Measurements from ENCODE around the gene SMIM5.

SMIM5 gene

DNA sequence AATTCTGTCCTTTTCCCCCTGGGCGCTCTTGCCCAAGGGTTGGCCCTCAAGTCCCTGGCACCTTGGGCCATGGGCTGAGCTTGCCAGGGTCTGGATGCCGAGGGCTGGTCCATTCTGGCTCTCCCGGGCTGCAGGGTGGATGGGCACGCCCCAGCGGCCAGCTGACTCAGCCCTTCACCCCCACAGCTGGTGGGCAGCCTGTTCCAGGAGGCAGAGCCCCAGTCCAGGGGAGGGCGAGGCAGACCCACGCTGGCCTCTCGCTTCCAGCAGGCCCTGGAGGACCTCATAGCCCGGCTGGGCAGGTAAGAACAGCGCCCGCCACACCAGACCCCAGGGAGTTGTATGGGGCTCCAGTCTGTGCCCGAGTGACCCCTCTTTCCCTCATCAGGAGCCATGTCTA is 30.6 kb upstream of the SMIM5 start:
- DNase-seq (ENCODE audit: low spot score) (no peak), FAIRE-seq (no peak)

DNA sequence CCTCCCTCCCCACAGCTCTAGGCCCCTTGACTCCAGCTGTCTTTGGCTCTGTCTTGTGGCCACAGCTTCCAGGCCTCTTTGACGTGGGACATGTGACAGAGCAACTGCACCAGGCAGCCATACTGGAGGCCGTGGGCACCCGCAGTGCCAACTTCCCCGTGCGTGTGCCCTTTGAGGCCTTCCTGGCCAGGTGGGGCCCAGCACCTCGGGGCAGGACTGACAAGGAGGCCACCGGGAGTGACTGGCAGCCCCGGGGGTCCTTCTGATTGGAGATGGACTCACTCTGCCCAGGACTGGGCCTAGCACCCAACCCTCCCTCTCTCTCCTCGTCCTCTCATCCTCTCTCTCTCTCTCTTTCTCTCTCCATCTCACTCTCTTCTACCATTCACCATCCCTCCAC is 30.1 kb upstream of the SMIM5 start:
- no peak for FAIRE-seq
- no peak for DNase-seq (ENCODE audit: low spot score)

DNA sequence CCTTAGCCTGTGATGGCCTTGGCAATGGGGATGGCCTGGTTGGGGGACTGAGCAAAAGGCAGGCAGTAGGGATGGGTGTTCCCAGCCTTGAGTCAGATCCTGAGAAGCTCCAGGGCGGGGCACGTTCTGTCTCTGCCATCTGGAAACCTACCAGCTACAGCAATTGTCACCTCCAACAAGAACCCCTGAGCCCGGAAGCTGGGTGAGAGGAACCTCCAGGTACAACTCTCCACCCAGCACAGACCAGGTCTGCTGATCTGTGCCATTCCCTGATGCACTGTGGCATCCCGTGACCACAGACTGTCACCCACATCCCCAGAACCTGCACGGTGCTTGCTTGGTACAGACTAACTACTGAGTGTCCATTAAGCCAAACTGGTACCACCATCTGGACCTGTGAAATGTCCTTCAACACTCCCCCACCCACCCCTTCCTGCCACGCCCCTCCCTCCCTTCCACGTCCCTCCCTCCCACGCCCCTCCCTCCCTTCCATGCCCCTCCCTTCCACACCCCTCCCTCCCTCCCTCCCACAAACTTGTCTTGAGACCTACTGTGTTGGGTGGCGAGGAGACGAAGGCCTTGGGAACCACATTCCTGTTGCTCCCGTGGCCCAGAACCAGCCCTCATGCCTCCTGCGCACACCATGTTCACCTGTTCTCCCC is 29.1 kb upstream of the SMIM5 start:
- peak; percentile 20 for FAIRE-seq

DNA sequence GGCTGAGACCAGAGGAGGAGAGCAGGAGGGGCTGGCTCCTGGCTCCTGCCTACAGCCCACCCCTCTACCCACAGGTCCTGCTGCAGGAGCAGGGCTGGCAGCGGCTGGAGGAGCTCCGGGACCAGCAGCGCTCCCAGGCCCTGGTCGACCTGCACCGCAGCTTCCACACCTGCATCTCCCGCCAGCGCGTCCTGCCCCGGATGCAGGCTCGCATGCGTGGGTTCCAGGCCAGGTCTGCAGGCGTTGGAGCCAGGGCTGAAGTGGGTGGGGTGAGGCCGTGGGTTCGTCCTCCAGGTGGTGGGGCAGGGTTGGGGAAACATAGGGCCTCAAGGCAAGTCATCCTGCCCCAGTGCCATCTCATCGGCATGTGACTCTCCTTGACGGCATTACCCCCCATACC is 27.4 kb upstream of the SMIM5 start:
- no peak for DNase-seq (ENCODE audit: low spot score)
- FAIRE-seq, result no peak

More for the DNA sequence above, 29.1 kb upstream of the SMIM5 start:
- DNase-seq (ENCODE audit: low spot score), result no peak

DNA sequence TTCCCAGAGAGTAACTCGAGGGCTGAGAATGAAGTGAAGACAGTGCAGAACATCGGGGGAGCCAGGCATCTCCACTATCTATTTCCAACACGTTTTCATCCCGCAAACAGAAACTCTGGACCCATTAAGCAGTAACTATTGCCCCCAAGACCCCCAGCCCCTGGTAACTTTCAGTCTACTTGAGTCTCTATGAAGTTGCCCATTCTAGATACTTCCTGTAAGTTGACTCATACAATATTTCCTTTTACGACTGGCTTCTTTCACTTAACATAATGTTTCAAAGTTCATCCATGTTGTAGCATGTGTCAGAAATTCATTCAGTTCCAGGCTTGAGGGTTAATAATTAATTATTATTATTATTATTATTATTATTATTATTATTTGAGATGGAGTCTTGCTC is 26.1 kb upstream of the SMIM5 start:
- DNase-seq (ENCODE audit: low spot score) (no peak), FAIRE-seq (no peak)

DNA sequence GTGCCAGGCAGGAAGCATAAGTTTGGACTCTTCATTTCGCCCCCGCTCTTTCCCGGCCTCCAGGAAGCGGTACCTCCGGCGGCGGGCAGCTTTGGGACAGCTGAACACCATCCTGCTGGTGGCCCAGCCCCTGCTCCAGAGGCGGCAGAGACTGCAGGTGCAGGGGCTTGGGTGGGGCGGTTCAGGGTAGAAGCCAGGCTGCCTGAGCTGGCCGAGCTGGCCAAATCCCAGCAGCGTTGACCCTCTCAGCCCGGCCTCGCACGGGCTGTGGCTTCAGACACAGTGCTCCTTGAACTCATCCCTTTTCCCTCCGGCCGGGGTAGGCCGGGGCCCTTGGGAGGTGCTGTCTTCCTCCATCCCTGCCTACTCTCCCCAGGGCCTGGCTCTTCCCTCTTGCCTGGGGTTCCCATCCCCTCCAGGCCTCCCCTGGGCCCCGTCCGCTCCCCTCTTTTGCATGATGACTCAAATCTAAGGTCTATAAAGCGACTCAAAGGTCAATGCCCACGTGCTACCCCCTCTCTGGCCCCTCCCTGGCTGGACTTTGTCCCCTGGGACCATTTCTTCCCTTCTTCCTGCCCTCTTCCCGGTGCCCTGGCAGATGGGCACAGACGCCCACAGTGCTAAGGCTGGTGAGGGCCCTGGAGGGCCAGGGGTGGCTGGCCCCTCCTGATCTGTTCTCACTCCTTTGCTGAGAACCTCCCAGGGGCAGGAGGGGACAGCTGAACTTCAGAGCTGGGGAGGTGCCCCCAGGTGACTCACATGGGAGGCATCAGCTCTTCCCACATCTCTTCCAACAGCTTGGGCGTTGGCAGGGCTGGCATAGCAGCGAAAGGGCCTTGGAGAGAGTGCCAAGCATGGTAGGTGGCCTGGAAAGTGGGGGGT is 22.9 kb upstream of the SMIM5 start:
- FAIRE-seq (no peak), DNase-seq (ENCODE audit: low spot score) (peak; percentile 54)

DNA sequence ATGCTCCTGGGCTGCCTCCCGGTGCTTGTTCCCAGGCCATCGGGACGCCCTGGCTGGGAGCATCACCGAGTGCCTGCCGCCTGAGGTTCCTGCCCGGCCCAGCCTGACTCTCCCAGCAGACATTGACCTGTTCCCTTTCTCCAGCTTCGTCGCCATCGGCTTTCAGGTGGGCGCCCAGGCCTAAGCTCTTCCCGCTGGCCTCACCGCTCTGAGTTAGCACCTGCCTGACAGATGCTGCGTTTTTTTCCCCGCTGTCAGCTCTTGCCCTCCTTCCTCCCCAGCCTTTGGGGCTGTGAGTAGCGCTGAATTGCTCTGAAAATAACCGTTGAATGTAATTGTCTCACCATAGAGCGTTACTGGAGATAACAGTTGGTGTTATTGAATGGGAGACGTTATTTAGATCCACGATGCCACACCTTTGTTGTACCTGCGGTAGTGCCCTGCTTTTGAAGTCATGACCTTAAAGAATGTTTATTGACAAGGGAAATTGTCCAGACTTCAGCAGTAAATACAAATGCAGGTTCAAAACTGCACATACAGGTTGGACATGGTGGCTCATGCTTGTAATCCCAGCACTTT is 21.3 kb upstream of the SMIM5 start:
- DNase-seq (ENCODE audit: low spot score) (no peak), FAIRE-seq (no peak)

DNA sequence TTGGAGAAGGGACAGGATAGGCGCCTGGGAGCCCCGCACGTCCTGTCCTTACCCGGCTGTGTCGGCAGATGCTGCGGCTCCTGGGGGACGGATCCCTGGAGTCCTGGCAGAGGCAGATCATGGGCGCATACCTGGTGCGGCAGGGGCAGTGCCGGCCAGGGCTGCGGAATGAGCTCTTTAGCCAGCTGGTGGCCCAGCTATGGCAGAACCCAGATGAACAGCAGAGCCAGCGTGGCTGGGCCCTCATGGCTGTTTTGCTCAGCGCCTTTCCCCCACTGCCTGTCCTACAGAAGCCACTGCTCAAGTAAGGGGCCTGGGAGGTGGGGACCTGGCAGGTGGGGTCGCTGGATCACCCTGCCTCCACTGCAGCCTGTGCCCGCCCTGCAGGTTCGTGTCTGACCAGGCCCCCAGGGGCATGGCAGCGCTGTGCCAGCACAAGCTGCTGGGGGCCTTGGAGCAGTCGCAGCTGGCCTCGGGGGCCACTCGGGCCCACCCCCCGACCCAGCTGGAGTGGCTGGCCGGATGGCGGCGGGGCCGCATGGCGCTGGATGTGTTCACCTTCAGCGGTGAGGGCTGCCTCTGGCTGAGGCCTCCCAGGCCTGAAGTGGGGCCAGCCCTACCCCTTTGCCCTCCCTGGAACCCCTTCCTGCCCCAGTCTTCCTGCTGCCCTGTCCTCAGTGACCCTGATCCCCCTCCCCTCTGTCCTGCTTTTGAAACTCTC is 20.2 kb upstream of the SMIM5 start:
- FAIRE-seq (no peak), DNase-seq (ENCODE audit: low spot score) (no peak)

DNA sequence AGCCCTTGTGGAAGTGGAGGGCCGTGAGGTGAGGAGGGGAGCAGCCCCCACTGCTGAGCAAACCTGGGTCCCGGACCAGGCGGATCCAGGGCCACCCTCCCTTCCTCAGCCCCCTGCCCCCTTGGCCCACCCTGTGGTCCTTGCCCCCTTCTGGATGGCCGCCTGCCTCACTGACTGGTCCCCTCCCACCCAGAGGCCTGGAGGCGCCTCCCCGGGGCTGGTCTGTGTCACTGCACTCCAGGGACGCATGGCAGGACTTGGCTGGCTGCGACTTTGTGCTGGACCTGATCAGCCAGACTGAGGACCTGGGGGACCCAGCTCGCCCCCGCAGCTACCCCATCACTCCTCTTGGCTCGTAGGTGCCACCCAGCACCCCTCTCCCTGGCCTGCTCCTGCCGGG is 19.2 kb upstream of the SMIM5 start:
- FAIRE-seq, result no peak
- no peak for DNase-seq (ENCODE audit: low spot score)

DNA sequence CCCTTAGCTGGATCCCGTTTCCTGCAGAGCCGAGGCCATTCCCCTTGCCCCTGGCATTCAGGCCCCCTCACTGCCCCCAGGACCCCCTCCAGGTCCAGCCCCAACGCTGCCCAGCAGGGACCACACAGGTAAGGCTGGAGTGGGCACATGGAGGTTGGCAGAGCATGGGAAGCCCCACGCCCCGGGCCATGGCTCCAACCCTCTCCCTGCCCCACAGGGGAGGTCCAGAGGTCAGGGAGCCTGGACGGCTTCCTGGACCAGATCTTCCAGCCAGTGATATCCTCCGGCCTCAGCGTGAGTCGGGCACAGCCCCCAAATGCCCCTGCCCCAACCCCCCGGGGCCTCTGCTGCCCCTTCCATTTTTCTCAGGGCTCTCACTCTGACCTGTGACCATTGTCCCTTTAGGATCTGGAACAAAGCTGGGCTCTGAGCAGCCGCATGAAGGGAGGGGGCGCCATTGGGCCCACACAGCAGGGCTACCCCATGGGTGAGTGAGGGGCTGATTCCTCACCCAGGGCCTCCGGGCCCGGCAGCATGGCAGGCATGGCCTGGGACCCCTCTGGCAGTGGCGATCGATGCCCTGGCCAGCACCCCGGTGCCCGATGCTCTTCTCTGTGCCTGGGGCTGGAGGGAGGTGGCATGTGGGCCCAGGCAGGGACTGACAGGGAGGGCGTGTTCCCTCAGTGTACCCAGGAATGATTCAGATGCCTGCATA is 18.5 kb upstream of the SMIM5 start:
- FAIRE-seq (peak; percentile 53), DNase-seq (ENCODE audit: low spot score) (no peak)

DNA sequence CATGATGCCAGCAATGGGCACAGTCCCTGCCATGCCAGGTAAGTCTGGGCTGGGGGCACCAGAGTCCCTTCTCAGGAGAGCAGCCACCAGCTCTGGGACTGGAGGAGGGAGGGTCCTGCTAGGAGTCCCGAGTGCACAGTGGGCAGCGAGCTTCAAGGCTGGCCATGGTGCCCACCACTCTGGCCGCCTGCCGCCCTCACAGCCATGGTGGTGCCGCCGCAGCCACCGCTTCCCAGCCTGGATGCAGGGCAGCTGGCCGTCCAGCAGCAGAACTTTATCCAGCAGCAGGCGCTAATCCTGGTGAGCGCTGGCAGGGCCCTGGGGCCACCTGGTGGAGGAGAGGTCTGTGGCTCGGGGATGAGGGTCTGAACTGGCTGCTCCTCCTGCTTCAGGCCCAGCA is 17.9 kb upstream of the SMIM5 start:
- FAIRE-seq (peak; percentile 53), DNase-seq (ENCODE audit: low spot score) (no peak)

DNA sequence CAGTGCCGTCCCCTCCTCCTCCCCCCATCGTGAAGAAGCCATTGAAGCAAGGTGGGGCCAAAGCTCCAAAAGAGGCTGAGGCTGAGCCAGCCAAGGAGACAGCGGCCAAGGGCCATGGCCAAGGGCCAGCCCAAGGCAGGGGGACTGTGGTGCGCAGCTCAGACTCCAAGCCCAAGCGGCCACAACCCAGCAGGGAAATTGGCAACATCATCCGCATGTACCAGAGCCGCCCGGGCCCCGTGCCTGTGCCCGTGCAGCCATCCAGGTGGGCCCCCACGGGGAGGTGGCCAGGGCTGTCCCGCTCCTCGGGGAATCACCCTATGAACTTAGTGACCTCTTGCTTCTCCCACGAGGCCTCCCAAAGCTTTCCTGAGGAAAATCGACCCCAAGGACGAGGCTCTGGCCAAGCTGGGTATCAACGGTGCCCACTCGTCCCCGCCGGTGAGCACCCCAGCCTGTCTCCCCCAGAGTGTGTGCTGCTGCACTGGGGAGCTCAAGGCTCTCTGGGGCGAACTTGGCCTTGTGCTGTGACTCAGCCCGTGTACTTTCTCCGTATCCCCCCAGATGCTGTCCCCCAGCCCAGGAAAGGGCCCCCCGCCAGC is 16.6 kb upstream of the SMIM5 start:
- FAIRE-seq, result peak; percentile 63
- DNase-seq (ENCODE audit: low spot score), result no peak

DNA sequence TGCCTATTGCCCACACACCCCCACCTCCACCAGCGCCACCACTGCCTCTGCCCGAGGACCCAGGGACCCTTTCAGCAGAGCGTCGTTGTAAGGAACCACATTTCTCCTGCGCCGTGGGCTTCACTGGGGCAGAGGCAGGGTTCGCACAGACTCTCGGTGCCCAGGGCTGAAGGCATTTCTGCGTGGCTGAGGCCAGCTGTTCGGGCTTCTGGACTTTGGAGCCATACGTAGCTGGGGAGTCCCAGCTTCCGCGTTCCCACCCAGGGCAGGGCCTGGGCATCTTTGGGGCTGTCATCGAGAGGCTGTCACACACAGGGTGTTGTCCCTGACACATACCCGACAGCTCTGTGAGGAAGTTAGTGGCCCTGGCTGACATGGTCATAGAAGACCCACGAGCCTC is 16.0 kb upstream of the SMIM5 start:
- FAIRE-seq (no peak), DNase-seq (ENCODE audit: low spot score) (no peak)

DNA sequence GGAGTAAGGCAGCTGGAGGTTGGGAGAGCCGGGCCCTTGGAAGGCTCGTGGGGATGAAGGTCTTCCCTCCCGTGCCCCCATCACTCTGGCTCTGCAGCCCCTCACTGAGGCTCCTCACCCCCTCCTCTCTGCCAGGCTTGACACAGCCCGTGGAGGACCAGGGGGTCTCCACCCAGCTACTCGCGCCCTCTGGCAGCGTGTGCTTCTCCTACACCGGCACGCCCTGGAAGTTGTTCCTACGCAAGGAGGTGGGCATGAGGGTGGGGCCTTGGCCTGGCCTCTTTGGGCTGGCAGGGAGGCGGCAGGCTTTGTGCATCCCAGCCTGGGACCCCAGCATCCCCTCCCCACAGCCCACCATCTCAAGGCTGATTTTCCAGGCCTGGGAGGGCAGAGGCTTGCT is 15.6 kb upstream of the SMIM5 start:
- no peak for DNase-seq (ENCODE audit: low spot score)
- FAIRE-seq, result no peak

DNA sequence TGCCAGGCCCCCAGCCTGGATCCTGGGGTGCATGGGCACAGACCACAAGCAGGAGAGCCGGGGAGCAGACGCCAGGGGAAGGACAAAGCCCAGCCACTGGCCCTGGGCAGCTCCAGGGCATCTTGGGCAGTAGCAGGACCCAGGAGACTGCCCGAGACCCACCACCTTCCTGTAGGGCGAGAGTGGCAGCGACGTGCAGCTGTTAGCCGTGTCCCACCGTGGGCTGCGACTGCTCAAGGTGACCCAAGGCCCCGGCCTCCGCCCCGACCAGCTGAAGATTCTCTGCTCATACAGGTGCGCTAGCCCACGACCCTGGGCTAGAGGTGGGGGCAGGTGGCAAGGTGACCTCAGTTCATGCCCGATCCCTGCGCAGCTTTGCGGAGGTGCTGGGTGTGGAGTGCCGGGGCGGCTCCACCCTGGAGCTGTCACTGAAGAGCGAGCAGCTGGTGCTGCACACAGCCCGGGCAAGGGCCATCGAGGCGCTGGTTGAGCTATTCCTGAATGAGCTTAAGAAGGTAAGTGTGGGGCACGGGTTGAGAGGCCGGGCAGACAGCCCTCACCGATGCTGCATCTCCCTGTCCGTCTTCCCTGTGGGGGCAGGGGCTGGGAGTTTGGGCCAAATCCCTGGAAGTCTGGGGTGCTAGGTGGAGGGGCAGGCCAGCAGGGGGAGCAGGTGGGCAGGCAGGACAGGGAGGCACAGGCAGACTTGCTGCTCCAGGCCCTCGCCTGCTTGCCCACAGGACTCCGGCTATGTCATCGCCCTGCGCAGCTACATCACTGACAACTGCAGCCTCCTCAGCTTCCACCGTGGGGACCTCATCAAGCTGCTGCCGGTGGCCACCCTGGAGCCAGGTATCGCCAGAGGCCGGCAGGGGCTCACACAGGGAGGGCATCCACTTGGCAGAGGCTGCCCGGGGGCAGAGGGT is 13.5 kb upstream of the SMIM5 start:
- peak; percentile 40 for DNase-seq (ENCODE audit: low spot score)
- peak; percentile 52 for FAIRE-seq

DNA sequence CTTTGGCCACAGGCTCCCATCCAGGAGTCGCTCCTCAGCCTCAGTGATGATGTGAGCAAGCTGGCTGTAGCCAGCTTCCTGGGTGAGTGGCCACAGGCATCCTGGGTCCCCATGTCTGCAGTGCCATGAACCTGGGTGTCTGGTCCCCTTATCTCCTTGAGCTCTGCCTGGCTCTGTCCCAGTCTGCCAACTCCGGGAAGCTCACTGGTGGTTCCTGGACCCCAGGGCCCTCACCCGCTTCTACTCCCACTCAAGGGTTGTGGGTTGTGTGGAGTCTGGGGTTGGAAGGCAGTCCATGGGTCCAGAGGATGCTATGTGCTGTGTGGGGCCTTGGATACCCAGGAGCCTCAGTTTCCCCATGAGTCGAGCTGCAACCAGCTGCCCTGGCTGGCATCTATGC is 11.7 kb upstream of the SMIM5 start:
- DNase-seq (ENCODE audit: low spot score) (no peak), FAIRE-seq (no peak)

DNA sequence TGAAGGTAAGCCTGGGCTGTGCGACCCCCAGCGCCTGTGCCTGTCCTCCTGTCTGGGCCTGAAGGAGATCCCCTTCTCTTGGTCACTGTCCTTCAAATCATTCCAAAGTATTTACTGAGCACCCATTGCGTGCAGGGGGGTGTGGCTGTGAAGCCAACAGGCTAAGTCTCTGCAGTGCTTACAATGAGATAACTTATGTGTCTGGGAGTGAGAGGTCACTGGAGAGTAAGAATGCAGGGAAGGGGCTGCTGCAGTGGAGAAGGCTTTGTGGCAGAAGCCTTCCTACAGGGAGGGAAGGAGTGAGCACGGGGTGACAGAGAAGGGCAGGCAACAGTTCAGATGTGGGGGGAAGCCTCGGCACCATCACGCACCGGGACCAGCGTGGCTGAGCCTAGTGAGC is 11.2 kb upstream of the SMIM5 start:
- FAIRE-seq (peak; percentile 5), DNase-seq (ENCODE audit: low spot score) (no peak)

DNA sequence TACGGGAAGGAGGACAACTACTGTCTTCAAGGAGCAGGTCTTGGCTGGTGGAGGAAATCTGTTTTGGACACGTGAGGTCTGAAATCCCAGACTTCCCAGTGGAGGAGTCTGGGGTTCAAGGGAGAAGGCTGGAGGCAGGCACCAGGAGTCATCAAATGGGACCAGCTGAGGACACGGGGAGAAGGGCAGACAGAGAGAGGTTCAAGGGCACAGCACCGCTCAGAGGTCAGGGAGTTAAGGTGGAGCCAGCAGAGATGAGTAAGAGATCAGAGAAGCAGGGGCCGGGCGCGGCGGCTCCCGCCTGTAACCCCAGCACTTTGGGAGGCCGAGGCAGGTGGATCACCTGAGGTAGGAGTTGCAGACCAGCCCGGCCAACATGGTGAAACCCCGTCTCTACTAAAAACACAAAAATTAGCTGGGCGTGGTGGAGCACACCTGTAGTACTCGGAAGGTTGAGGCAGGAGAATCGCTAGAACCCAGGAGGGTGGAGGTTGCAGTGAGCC is 10.4 kb upstream of the SMIM5 start:
- DNase-seq (ENCODE audit: low spot score), result no peak
- no peak for FAIRE-seq

DNA sequence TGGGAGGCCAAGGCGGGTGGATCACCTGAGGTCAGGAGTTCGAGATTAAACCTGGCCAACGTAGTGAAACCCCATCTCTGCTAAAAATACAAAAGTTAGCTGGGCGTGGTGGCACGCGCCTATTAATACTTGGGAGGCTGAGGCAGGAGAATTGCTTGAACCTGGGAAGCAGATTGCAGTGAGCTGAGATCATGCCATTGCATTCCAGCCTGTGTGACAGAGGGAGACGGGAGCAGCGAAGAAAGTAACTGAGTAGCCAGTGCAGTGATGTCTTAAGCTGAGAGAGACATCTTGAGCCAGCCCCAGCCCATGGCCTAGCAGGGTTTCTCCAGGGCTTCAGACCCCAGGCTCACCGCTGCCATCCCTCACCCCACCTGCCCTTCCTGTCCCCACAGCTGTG is 9.8 kb upstream of the SMIM5 start:
- FAIRE-seq, result no peak
- DNase-seq (ENCODE audit: low spot score), result no peak

DNA sequence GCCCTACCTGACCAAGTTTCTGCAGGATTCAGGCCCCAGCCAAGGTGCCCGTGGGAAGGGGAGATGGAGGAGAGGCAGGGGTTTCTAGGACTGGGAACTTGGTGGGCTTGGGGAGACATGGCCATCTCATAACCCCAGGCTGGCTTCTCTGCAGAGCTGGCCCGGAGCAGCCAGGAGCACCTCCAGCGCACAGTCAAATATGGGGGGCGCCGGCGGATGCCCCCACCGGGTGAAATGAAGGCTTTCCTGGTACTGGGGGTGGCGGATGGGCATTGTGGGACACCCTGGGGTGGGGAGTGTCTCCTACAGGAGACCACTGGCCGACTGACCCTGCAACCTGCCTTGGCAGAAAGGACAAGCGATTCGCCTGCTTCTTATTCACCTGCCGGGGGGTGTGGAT is 9.2 kb upstream of the SMIM5 start:
- no peak for FAIRE-seq
- no peak for DNase-seq (ENCODE audit: low spot score)

Data from urothelium cell line (cell line).